ENCODE measurements around the gene SOCS1. TPM values are rescaled to one million over a fixed set of nuclear protein-coding genes. Genes with fewer than 3 reads are reported as not detected.
A peak's percentile ranks its signal among the peaks of the same experiment; 100 is the strongest.

The SOCS1 gene
- total and polyA plus RNA-seq, 9 of the 15 experiments (the other 6 are each of a cell fraction or from before 2014, with no cell fraction given): 0.04 to 7.5 (median 2.3) TPM

DNA sequence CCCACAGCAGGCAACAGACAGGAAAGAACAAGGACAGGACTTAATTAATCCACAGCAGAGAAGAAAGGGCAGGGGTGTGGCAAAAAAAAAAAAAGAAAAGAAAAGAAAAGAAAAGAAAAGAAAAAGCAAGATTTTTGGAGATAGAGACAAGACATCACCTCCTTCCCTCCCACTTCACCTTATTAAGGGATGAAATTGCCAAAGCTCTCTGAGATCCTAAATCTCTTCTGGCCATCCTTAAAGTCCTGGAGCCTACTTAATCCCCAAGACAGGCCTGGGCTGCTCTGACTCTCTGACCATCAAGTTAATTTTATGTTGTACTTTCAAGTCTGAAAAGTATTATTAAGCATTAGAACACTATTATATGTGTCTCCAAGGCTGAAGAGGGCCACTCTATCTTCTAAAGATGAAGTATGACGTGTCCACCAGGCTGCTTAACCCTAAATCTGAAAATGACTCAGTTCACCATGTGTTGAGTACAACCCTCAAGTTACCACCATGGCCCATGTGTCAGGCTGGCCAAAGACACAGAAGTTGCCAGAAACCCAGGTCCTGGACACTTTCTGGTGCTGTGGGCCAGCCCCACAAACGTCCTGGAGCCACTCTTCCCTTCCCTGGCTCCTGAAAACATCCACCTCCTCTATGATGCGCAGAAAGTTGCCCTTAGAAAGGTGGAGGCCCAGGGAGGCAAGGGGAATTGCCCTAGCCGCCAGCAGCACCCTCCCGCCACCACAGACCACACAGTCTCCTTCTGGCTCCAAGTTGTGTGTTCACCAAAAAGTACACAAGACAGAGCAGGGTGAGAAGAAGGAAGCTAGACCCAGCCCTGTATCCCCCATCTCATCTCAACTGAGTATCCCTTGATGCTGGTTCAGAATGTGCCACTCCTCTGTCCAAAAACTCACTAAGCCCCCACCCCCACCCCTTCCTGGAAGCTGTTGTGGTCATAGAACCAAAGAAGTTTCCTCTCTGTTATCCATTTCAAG lies 2.7 kb downstream of the SOCS1 start (continued):
- peak; percentile 26 for TF ChIP-seq ARHGAP35 (IDR thresholded peaks at IDR 0.05; ENCODE audit: partially characterized antibody)
- no peak for TF ChIP-seq KLF13 (tag; IDR thresholded peaks at IDR 0.05; ENCODE audit: borderline replicate concordance, low read depth)
- TF ChIP-seq, protein P1, sequence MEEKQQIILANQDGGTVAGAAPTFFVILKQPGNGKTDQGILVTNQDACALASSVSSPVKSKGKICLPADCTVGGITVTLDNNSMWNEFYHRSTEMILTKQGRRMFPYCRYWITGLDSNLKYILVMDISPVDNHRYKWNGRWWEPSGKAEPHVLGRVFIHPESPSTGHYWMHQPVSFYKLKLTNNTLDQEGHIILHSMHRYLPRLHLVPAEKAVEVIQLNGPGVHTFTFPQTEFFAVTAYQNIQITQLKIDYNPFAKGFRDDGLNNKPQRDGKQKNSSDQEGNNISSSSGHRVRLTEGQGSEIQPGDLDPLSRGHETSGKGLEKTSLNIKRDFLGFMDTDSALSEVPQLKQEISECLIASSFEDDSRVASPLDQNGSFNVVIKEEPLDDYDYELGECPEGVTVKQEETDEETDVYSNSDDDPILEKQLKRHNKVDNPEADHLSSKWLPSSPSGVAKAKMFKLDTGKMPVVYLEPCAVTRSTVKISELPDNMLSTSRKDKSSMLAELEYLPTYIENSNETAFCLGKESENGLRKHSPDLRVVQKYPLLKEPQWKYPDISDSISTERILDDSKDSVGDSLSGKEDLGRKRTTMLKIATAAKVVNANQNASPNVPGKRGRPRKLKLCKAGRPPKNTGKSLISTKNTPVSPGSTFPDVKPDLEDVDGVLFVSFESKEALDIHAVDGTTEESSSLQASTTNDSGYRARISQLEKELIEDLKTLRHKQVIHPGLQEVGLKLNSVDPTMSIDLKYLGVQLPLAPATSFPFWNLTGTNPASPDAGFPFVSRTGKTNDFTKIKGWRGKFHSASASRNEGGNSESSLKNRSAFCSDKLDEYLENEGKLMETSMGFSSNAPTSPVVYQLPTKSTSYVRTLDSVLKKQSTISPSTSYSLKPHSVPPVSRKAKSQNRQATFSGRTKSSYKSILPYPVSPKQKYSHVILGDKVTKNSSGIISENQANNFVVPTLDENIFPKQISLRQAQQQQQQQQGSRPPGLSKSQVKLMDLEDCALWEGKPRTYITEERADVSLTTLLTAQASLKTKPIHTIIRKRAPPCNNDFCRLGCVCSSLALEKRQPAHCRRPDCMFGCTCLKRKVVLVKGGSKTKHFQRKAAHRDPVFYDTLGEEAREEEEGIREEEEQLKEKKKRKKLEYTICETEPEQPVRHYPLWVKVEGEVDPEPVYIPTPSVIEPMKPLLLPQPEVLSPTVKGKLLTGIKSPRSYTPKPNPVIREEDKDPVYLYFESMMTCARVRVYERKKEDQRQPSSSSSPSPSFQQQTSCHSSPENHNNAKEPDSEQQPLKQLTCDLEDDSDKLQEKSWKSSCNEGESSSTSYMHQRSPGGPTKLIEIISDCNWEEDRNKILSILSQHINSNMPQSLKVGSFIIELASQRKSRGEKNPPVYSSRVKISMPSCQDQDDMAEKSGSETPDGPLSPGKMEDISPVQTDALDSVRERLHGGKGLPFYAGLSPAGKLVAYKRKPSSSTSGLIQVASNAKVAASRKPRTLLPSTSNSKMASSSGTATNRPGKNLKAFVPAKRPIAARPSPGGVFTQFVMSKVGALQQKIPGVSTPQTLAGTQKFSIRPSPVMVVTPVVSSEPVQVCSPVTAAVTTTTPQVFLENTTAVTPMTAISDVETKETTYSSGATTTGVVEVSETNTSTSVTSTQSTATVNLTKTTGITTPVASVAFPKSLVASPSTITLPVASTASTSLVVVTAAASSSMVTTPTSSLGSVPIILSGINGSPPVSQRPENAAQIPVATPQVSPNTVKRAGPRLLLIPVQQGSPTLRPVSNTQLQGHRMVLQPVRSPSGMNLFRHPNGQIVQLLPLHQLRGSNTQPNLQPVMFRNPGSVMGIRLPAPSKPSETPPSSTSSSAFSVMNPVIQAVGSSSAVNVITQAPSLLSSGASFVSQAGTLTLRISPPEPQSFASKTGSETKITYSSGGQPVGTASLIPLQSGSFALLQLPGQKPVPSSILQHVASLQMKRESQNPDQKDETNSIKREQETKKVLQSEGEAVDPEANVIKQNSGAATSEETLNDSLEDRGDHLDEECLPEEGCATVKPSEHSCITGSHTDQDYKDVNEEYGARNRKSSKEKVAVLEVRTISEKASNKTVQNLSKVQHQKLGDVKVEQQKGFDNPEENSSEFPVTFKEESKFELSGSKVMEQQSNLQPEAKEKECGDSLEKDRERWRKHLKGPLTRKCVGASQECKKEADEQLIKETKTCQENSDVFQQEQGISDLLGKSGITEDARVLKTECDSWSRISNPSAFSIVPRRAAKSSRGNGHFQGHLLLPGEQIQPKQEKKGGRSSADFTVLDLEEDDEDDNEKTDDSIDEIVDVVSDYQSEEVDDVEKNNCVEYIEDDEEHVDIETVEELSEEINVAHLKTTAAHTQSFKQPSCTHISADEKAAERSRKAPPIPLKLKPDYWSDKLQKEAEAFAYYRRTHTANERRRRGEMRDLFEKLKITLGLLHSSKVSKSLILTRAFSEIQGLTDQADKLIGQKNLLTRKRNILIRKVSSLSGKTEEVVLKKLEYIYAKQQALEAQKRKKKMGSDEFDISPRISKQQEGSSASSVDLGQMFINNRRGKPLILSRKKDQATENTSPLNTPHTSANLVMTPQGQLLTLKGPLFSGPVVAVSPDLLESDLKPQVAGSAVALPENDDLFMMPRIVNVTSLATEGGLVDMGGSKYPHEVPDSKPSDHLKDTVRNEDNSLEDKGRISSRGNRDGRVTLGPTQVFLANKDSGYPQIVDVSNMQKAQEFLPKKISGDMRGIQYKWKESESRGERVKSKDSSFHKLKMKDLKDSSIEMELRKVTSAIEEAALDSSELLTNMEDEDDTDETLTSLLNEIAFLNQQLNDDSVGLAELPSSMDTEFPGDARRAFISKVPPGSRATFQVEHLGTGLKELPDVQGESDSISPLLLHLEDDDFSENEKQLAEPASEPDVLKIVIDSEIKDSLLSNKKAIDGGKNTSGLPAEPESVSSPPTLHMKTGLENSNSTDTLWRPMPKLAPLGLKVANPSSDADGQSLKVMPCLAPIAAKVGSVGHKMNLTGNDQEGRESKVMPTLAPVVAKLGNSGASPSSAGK (IDR thresholded peaks at IDR 0.05): 0 out of 2 replicates have a peak, but pooled peaks have one; percentile 17
- no peak for TF ChIP-seq POU5F1 (IDR thresholded peaks at IDR 0.05; ENCODE audit: borderline replicate concordance, low read depth, low read length, partially characterized antibody)
- TF ChIP-seq MCM5 (IDR thresholded peaks at IDR 0.05; ENCODE audit: low read depth): no peak
- no peak for TF ChIP-seq RUNX1 (IDR thresholded peaks at IDR 0.05; ENCODE audit: low read depth)
- no peak for TF ChIP-seq HIVEP1 (CRISPR knock-in tag; IDR thresholded peaks at IDR 0.05)
- TF ChIP-seq, protein P2, sequence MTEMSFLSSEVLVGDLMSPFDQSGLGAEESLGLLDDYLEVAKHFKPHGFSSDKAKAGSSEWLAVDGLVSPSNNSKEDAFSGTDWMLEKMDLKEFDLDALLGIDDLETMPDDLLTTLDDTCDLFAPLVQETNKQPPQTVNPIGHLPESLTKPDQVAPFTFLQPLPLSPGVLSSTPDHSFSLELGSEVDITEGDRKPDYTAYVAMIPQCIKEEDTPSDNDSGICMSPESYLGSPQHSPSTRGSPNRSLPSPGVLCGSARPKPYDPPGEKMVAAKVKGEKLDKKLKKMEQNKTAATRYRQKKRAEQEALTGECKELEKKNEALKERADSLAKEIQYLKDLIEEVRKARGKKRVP (CRISPR knock-in tag; IDR thresholded peaks at IDR 0.05): no peak
- 0 out of 2 replicates have a peak, but pooled peaks have one; percentile 34 for TF ChIP-seq ZFX (CRISPR knock-in tag; IDR thresholded peaks at IDR 0.05)

Data from K562 (cell line).